ENCODE data around the gene BCL2L13. TPM values are rescaled to one million over a fixed set of nuclear protein-coding genes. Genes with fewer than 3 reads are reported as not detected.

Gene BCL2L13
- total RNA-seq, 2 experiments from 2014 or later: 30.8 to 33.6 TPM

- Mint-ChIP-seq H3K27me3 (no peaks in the 10 kb centered on the region), H3K4me1 (peaks cover 11% of the 10 kb centered on the region), H3K9me3 (no peaks in the 10 kb centered on the region), H3K27ac (peak overlapping the region; percentile 89), H3K4me3 (peak overlapping the region; percentile 79), H3K36me3 (peaks cover 22% of the 10 kb centered on the region)
- ATAC-seq (ENCODE audit: low read depth): peak; percentile 97
- no peak for DNase-seq
- POLR2A ChIA-PET: interaction anchor here (0.7 to 1.0 kb wide), 4 partner anchors 57 to 370 kb away, joined by 3 to 7 read pairs (median 3); partner anchors contain the start of gene BCL2L13
These were observed 67.7 kb downstream of the BCL2L13 start for GRCh38 chr22:17705951-17706900.

DNA sequence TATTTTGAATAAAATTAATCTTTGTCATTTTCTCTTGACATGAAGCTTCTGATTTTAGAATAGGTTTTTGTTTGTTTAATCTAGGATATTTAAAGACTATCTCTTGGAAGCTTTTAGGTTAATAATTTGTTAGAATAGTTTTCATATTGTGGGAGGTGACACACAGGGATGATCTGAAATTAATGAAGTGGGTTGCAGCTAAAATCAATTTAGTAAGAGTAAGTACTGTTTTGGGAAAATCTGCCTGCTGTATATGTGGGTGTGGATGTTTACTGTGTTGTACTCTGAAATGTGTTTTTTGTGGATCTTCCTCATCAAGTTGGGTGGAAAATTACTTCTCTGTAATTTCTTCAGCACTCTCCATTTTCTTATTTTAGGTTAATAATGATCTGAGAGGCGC, 68.4 kb downstream of the BCL2L13 start:
- Mint-ChIP-seq H3K9me3 (no peaks in the 10 kb centered on the region), H3K27me3 (no peaks in the 10 kb centered on the region), H3K36me3 (peaks cover 22% of the 10 kb centered on the region), H3K4me3 (no peak overlapping the region), H3K27ac (no peak overlapping the region), H3K4me1 (peaks cover 11% of the 10 kb centered on the region)
- ATAC-seq (ENCODE audit: low read depth) (no peak), DNase-seq (no peak)
- POLR2A ChIA-PET: interaction anchor here (1.0 kb wide), 1 partner anchor 68 kb away, joined by 3 read pairs; no protein-coding TSS in a partner anchor

DNA sequence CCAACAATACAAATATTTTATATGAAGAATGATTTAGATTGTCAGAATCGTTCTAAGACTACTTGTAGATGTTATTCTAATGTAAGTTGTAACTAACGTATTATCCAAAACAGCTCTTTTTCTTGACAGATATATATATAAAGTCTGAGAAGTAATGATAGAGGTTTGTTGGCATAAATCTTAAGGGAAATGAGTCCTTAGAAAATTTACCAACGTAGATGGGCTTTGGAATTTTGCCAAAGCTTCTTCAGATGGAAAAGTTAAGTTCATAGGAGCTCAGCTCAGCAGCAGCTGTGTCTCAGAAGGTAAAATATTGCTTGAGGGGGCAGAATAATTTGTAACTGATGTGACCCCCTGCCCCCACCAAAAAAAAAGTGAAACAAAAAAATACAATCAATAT, 69.0 kb downstream of the BCL2L13 start:
- ATAC-seq (ENCODE audit: low read depth): no peak
- Mint-ChIP-seq H3K36me3 (peaks cover 22% of the 10 kb centered on the region), H3K27ac (no peak overlapping the region), H3K4me3 (no peak overlapping the region), H3K9me3 (no peaks in the 10 kb centered on the region), H3K27me3 (no peaks in the 10 kb centered on the region), H3K4me1 (peaks cover 11% of the 10 kb centered on the region)
- DNase-seq: no peak
- POLR2A ChIA-PET: interaction anchor here (1.0 kb wide), 1 partner anchor 68 kb away, joined by 3 read pairs; no protein-coding TSS in a partner anchor

- Mint-ChIP-seq H3K4me3 (no peak overlapping the region), H3K27ac (no peak overlapping the region), H3K9me3 (no peaks in the 10 kb centered on the region), H3K27me3 (no peaks in the 10 kb centered on the region), H3K36me3 (peaks cover 13% of the 10 kb centered on the region), H3K4me1 (peaks cover 14% of the 10 kb centered on the region)
- DNase-seq (no peak), ATAC-seq (ENCODE audit: low read depth) (no peak)
- POLR2A ChIA-PET: no interaction called here
These were observed 71.5 kb downstream of the BCL2L13 start for GRCh38 chr22:17710023-17710422.

GRCh38 chr22:17712441-17712840, 73.9 kb downstream of the BCL2L13 start:
- no peak for ATAC-seq (ENCODE audit: low read depth)
- no peak overlapping the region for H3K27ac Mint-ChIP-seq
- POLR2A ChIA-PET: no interaction called here

GRCh38 chr22:17716529-17716928, 78.0 kb downstream of the BCL2L13 start:
- Mint-ChIP-seq H3K36me3 (peaks cover 3% of the 10 kb centered on the region), H3K27ac (no peak overlapping the region), H3K4me3 (no peak overlapping the region), H3K9me3 (no peaks in the 10 kb centered on the region), H3K27me3 (no peaks in the 10 kb centered on the region), H3K4me1 (peaks cover 3% of the 10 kb centered on the region)
- no peak for DNase-seq
- no peak for ATAC-seq (ENCODE audit: low read depth)
- POLR2A ChIA-PET: no interaction called here

More at GRCh38 chr22:17712441-17712840, 73.9 kb downstream of the BCL2L13 start:
- Mint-ChIP-seq H3K9me3 (no peaks in the 10 kb centered on the region), H3K27me3 (no peaks in the 10 kb centered on the region), H3K4me1 (peaks cover 3% of the 10 kb centered on the region), H3K4me3 (no peak overlapping the region), H3K36me3 (peaks cover 6% of the 10 kb centered on the region)
- DNase-seq: no peak

DNA sequence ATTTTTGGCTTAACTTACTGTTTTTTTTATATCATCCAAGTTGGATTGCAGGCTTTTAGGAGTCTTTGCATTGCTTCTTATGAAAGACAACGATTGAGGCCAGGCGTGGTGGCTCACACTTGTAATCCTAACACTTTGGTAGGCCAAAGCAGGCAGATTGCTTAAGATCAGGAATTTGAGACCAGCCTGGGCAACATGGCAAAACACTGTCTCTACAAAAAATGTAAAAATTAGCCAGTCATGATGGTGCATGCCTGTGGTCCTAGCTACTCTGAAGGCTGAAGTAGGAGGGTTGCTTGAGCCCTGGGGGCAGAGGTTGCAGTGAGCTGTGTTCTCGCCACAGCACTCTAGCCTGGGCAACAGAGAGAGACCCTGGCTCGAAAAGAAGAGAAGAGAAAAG, 79.2 kb downstream of the BCL2L13 start:
- Mint-ChIP-seq H3K27me3 (no peaks in the 10 kb centered on the region), H3K27ac (no peak overlapping the region), H3K4me1 (peaks cover 3% of the 10 kb centered on the region), H3K9me3 (no peaks in the 10 kb centered on the region), H3K36me3 (peaks cover 3% of the 10 kb centered on the region), H3K4me3 (no peak overlapping the region)
- ATAC-seq (ENCODE audit: low read depth) (no peak), DNase-seq (no peak)
- POLR2A ChIA-PET: no interaction called here

GRCh38 chr22:17719911-17720310, 81.4 kb downstream of the BCL2L13 start:
- no peaks in the 10 kb centered on the region for H3K27me3 Mint-ChIP-seq
- no peak overlapping the region for H3K27ac Mint-ChIP-seq
- ATAC-seq (ENCODE audit: low read depth) (no peak), DNase-seq (no peak)
- no peak overlapping the region for H3K4me3 Mint-ChIP-seq
- no peaks in the 10 kb centered on the region for H3K9me3 Mint-ChIP-seq
- H3K4me1 Mint-ChIP-seq: no peaks in the 10 kb centered on the region
- POLR2A ChIA-PET: no interaction called here
- no peaks in the 10 kb centered on the region for H3K36me3 Mint-ChIP-seq

DNA sequence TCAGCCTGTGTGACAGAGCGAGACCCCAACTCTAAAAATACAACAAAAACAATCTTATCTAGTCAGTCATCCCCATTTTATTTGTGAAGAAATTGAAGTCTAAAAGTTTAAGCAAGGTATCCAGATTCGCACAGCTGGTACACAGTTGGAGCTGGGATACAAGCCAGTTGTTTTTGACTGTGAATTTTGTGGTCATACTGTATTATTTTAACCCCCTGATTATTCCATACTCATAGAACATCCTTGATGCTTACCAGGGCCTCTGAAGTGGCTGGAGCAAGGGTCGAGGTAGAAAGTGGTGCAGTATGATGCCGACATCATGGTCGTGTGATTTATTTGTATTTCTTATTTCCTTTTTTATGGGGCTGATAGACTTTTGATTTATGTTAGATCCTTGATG, 85.7 kb downstream of the BCL2L13 start:
- Mint-ChIP-seq H3K9me3 (no peaks in the 10 kb centered on the region), H3K27ac (no peak overlapping the region), H3K36me3 (peaks cover 11% of the 10 kb centered on the region), H3K4me3 (no peak overlapping the region), H3K4me1 (peaks cover 9% of the 10 kb centered on the region), H3K27me3 (no peaks in the 10 kb centered on the region)
- no peak for DNase-seq
- ATAC-seq (ENCODE audit: low read depth): no peak
- POLR2A ChIA-PET: no interaction called here

GRCh38 chr22:17724678-17725499, 86.3 kb downstream of the BCL2L13 start:
- no peaks in the 10 kb centered on the region for H3K9me3 Mint-ChIP-seq

GRCh38 chr22:17725500-17725796, 86.9 kb downstream of the BCL2L13 start:
- no peaks in the 10 kb centered on the region for H3K9me3 Mint-ChIP-seq
- POLR2A ChIA-PET: no interaction called here
- peaks cover 10% of the 10 kb centered on the region for H3K4me1 Mint-ChIP-seq
- ATAC-seq (ENCODE audit: low read depth): no peak
- no peak overlapping the region for H3K4me3 Mint-ChIP-seq
- H3K36me3 Mint-ChIP-seq: peaks cover 11% of the 10 kb centered on the region
- no peak for DNase-seq
- H3K27me3 Mint-ChIP-seq: no peaks in the 10 kb centered on the region
- H3K27ac Mint-ChIP-seq: no peak overlapping the region

More at GRCh38 chr22:17724678-17725499, 86.3 kb downstream of the BCL2L13 start:
- Mint-ChIP-seq H3K27me3 (no peaks in the 10 kb centered on the region), H3K4me1 (peaks cover 10% of the 10 kb centered on the region), H3K27ac (no peak overlapping the region), H3K36me3 (peaks cover 11% of the 10 kb centered on the region), H3K4me3 (no peak overlapping the region)
- POLR2A ChIA-PET: no interaction called here
- DNase-seq: no peak
- no peak for ATAC-seq (ENCODE audit: low read depth)

DNA sequence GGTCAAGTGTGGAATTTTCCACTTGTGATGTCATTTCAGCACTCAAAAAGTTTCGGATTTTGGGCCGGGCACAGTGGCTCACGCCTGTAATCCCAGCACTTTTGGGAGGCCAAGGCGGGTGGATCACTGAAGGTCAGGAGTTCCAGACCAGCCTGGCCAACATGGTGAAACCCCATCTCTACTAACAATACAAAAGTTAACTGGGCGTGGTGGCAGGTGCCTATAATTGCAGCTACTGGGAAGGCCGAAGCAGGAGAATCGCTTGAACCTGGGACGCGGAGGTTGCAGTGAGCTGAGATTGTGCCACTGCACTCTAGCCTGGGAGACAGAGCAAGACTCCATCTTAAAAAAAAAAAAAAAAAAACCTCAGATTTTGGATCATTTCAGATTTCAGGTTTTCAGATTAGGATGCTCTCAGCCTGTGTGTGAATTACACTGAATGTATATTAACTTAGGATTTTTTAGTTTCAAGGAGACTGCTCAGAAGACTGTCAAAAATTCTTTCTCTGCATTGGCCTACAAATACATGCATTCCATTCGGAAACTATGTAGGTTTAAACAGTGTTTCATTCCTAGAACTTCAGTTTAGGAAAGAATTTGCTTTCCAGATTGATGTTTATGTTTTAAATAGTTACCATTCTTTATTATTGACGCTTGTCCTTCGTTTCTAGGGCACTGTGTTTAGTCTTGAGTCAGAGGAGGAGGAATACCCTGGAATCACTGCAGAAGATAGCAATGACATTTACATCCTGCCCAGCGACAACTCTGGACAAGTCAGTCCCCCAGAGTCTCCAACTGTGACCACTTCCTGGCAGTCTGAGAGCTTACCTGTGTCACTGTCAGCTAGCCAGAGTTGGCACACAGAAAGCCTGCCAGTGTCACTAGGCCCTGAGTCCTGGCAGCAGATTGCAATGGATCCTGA, 87.7 kb downstream of the BCL2L13 start:
- Mint-ChIP-seq H3K4me3 (peak overlapping the region; percentile 33), H3K27me3 (no peaks in the 10 kb centered on the region), H3K4me1 (peaks cover 10% of the 10 kb centered on the region), H3K36me3 (peaks cover 11% of the 10 kb centered on the region), H3K27ac (peak overlapping the region; percentile 70), H3K9me3 (no peaks in the 10 kb centered on the region)
- no peak for DNase-seq
- POLR2A ChIA-PET: no interaction called here
- ATAC-seq (ENCODE audit: low read depth): peak; percentile 77

Data from activated naive CD8-positive, alpha-beta T cell treated with anti-CD3 and anti-CD28 coated beads, Interleukin-2, amount 10 ng/mL, durations not matched to agents 7 days and 5 days (primary cell).